Measurements from ENCODE around the gene ATP5MC2.
"Not testable (repeated sequence)": the region's sequence is repeated elsewhere in the genome, so short reads cannot be mapped to it uniquely, and the experiment has no call there.

Gene ATP5MC2

DNA sequence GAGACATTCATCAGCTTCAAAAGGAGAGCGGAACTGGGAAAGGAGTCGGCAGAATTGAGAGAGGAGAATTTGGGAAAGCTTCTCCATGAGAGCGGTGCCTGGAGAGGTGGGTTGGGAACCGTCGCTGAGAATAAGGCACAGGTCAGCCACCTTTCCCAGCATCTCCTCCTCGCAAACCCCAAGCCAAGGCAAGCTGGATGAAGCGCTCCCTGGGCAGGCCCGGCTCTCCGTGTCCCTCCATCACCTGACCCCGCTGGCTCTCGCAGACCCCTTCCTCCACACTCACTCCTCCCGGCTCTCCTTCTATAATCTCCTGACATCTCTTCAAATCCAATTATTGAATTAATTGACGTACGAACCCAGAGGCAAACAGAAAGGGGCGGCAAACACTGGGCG is 18.9 kb upstream of the ATP5MC2 start:
- no peak for DNase-seq (ENCODE audit: low spot score)

DNA sequence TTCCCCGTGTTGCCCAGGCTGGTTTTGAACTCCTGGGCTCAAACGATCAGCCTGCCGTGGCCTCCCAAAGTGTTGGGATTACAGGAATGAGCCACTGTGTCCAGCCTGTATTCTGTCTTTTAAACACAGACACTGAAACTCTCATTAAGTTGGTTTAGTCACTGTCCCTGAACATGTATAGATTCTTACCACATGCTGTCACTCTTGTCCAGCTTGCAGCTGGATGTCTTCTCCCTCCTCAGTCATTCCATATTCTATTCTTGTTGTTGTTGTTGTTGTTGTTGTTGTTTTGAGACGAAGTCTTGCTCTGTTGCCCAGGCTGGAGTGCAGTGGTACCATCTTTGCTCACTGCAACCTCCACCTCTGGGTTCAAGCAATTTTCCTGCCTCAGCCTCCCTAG is 12.3 kb upstream of the ATP5MC2 start:
- no peak for DNase-seq (ENCODE audit: low spot score)

GRCh38 chr12:53686436-53686835 is 10.6 kb upstream of the ATP5MC2 start:
- no peak for DNase-seq (ENCODE audit: low spot score)

- no peak for DNase-seq (ENCODE audit: low spot score)
These were observed 8.9 kb upstream of the ATP5MC2 start for GRCh38 chr12:53684654-53685220.

DNA sequence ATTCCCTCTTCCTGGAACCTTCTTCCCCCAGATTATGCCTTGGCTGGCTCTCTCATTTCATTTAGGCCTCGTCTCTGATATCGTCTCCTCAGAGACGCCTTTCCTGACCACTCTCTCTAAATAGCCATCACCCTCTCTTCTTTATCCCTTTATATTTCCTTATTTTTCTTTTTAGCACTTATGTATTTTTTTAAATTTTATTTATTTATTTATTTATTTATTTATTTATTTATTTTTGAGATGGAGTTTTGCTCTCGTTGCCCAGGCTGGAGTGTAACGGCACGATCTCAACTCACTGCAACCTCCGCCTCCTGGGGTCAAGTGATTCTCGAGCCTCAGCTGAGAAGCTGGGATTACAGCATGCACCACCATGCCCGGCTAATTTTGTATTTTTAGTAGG is 8.1 kb upstream of the ATP5MC2 start:
- no peak for DNase-seq (ENCODE audit: low spot score)

GRCh38 chr12:53683494-53683893 is 7.6 kb upstream of the ATP5MC2 start:
- DNase-seq (ENCODE audit: low spot score), result no peak

- not testable (repeated sequence) for DNase-seq (ENCODE audit: low spot score)
These were observed 4.2 kb upstream of the ATP5MC2 start for GRCh38 chr12:53680061-53680460.

DNA sequence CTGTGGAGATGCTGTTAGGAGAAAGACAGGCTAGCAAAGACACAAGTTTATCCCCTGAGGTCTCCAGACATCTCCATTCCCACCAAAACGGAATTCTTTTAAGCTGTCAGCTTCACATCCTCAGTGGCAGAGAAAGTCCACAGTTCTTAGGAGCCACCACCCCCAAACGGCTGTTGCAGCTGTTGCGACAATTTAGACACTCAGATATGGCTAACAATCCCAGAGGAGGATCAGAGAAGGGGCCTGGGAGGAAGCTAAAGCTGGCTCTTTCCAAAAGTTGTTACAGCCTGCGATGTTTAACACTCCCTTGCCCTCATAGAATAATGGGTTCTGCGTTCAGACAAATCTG is 1.9 kb upstream of the ATP5MC2 start:
- DNase-seq (ENCODE audit: low spot score), result no peak

DNA sequence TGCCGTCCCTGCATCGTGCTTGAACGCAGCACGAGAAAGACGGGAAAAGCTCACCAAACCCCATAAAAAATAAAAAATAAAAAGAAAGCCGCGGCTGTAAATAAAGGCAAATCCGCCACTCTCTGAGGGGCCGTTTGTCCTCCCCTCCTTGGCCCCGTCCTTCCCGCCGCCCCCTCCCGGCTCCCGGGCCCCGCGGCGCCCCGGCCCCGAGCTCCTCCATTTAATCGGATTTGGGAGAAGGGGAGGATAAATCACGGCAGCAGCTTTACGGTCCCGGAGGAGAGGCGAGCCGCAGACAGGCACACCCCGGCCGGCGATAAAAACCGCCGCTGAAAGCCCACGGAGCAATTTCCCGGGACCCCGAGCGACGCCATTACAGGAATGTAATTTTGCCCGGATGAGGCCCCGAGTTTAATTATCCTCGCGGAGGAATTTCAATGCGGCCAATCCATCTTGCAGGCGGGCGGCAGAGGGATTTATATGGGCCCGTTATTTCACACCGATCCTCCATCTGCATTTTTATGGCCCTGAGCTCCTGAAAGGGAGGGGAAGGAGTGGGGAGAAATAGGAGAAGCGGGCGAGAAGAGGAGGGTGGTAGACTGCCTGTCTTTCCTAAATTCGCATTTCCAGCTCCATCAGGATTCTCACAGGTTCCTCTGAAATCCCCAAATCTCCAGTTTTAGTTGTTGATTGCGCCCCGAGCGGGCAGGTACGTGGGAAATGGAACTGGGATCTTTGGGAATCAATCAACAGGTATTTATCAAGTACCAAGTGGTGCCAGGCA is 1.3 kb upstream of the ATP5MC2 start:
- DNase-seq (ENCODE audit: low spot score), result no peak

- no peak for DNase-seq (ENCODE audit: low spot score)
These were observed 753 bp upstream of the ATP5MC2 start for GRCh38 chr12:53676656-53677015.

DNA sequence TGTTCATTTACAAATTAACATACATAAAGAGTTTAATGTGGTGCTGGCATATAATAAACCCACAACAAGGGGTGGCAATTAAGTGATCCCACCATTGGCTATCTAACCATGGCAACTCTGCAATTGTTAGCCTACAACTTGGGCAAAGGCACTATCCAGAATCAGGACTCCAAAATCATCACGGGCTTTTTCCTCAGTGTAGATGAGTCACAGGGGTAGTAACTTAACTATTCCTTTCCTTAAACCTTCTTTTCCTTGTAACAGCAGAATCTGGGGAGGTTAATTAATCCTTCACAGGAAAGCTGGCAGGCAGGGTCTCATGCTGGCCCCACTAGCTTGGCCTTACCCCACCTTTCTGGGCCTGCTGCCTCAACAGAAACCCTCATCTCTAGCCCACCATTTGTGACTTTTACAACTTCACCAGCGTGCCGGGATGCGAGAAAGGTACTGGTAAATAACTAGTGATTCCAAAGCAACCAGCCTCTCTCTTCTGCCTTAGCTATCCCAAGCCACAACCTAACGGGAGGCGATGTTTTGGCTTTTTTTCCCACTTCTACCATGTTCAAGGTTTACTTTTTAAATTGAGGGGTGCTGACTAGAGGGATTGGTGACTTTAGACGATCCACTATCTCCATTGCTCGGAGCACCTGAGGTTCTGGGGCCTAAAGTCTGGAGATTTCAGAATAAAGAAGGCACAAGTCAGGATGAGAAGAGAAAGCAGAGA is 744 bp downstream of the ATP5MC2 start:
- DNase-seq (ENCODE audit: low spot score), result no peak

- DNase-seq (ENCODE audit: low spot score), result no peak
These were observed 4.9 kb downstream of the ATP5MC2 start for GRCh38 chr12:53670971-53671370.

GRCh38 chr12:53670308-53670707 is 5.6 kb downstream of the ATP5MC2 start:
- DNase-seq (ENCODE audit: low spot score), result no peak

DNA sequence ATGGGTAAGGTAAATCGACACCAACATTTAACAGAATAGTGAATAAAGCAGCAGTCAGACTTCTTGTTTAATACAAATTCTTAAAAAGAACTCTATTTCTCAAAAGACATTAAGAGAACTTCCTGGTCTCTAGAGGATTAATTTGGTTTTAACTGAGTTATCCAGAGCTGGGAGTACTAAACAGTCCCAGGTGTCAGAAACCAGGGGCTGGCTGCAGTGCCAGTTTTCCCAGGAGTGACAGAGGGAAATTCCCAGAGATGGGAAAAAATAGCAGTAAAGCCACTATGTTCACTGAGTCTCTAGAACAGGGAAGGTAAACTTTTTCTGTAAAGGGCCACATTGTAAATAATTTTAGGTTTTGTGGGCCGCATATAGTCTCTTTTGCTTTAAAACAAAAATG is 8.8 kb downstream of the ATP5MC2 start:
- no peak for DNase-seq (ENCODE audit: low spot score)

DNA sequence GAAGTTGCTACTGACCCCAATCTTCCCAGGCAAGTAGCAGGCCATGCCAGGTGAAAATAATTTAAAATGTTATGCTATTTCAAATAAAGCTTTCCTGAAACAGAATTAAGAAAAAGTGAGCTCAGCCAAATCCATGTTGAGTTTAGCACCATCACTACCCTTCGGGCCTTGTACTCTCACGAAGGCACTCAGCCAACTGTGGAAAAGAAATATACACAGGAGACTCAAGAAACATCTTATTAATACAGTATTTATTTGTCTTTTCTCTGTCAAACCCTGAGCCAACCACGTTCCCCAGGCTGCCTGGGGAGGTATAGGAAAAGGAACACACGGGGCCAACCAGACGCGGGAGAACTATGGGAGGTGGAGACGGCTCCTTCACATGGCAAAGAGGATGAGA is 10.9 kb downstream of the ATP5MC2 start:
- no peak for DNase-seq (ENCODE audit: low spot score)

DNA sequence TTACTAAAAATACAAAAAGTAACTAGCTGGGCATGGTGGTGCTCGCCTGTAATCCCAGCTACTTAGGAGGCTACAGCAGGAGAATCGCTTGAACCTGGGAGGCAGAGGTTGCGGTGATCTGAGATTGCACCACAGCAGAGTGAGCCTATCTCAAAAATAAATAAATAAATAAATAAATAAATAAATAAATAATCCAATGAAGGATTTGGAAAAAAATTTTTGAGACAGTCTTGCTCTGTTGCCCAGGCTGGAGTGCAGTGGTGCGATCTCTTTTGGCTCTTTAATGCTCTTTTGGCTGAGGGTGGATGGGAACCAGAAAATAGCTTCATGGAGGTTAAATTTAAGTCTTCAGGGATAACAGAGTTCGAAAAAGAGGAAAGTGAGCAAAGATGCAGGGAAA is 11.7 kb downstream of the ATP5MC2 start:
- no peak for DNase-seq (ENCODE audit: low spot score)

DNA sequence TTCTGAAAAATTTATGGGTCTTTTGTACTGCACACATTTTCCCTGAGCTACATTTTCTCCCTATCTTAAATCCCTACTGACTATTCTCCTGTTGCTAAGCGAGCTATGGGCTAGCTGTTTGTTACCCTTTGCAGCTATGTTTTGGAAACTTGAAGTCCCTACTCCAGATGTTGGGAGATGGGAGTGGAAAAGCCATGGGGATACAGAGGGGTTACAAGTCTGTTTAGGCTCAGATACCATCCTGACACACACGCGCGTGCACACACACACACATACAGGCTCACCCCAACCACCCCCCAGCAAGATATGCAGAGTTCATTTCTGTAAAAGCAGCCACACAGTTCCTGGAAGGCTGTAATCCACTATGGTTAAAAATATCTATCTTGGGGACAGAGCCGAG is 15.8 kb downstream of the ATP5MC2 start:
- DNase-seq (ENCODE audit: low spot score), result no peak

DNA sequence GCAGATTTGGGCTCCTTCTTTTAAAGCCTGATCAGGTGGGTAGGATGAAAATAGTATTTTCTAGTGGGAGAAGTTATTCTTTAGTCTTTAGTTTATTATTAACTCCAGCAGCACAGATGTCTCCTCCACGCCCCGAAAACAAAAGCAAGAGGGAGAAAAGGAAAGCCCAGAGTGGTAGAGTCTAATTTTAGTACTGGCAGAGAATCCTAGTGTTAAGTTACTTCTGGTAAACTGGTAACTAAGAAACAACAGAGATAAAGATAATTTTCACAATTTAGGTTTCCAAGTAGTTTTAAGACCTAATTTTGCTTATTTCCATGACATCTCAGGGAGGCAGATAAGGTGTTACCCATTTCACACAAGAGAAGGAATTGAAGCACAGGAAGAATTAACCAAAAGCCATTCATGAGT is 16.3 kb downstream of the ATP5MC2 start:
- no peak for DNase-seq (ENCODE audit: low spot score)

GRCh38 chr12:53659011-53659551 is 16.8 kb downstream of the ATP5MC2 start:
- peak; percentile 83 for DNase-seq (ENCODE audit: low spot score)

- no peak for DNase-seq (ENCODE audit: low spot score)
These were observed 18.8 kb downstream of the ATP5MC2 start for GRCh38 chr12:53657041-53657440.

DNA sequence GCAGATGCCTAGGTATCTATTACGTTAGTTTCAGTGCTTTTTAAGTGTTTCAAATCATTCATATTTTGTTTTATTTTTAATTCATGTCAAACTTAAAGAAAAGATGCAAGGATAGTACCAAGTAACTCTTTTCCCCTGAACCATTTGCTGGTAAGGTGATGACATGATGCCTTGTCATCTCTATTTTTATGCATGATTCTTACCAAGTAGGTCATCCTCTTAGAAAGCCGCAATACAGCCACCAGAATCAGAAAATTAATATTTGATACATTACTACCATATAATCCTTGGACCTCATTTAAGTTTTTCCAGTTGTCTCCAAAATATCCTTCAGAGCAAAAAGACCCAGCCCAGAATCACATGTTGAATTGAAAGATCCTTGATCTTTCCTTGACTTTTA is 22.3 kb downstream of the ATP5MC2 start:
- no peak for DNase-seq (ENCODE audit: low spot score)

- DNase-seq (ENCODE audit: low spot score), result no peak
These were observed 23.5 kb downstream of the ATP5MC2 start for GRCh38 chr12:53652366-53652765.

GRCh38 chr12:53651737-53652136 is 24.1 kb downstream of the ATP5MC2 start:
- no peak for DNase-seq (ENCODE audit: low spot score)
